Stimulated activated CD4-positive, alpha-beta T cell treated with anti-CD3 and anti-CD28 coated beads, Interleukin-1b, Interleukin-23, amount 100 ng/mL, for 24 hours (primary cell): Measurements from ENCODE around the gene POLR3K.

Experiments
- DNase-seq, 4 experiments: peaks; one replicate each; pipeline ENCODE4 v3.0.0-alpha.2; 2020; ENCODE audit warnings: low read depth in 4 of 4, low spot score in 1 of 4

Gene POLR3K

DNA sequence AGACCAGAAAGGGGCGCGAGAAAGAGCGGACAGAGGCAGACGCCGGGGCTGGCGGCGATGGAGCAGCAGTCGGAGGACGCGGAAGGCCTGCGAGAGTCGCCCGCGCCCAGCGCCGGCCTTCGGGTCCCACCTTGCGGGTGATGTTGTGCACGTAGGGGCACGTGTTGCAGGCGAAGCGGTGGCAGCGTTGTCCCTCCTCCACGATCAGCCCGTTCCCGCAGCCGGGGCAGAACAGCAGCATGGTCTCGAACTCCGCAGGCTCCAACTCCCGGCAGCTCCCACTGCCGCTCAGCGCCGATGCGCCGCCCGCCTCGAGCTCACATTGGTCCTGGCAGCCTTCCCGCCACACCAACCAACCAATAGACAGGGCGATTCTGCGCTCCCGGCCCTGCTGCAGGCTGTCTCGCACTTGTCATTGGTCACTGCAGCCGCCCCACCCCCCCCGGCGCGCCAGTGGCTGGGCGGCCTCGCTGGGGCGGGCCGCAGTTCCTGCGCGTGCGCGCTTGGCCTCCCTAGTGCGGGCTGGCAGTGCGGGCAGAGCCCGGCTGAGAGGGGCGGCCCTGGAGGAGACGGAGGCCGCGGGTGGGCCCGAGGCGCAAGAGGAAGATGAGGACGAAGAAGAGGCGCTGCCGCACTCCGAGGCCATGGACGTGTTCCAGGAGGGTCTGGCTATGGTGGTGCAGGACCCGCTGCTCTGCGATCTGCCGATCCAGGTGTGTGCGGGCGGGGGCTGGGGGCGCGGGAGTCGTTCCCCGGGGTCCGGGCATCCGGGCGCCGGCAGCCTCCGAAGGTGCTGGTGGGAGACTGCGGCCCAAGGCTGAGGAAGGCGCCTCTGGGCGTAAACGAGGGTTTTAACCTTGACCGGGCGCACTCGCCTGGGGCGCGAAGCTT lies at the start of gene POLR3K, which contains the start of gene SNRNP25:
Gene POLR3K (minus strand): TSS at position 263 of the 891 bp plus-strand sequence. CDS start 22 bp downstream, at position 241.
Gene SNRNP25 (plus strand): TSS at position 483 of the 891 bp plus-strand sequence. CDS start 189 bp downstream, at position 672.
- DNase-seq = peak; percentile 90 to 99 (median 96)

- DNase-seq = no peak
Measured at GRCh38 chr16:102060-102855, 48.9 kb upstream of the POLR3K start.

DNA sequence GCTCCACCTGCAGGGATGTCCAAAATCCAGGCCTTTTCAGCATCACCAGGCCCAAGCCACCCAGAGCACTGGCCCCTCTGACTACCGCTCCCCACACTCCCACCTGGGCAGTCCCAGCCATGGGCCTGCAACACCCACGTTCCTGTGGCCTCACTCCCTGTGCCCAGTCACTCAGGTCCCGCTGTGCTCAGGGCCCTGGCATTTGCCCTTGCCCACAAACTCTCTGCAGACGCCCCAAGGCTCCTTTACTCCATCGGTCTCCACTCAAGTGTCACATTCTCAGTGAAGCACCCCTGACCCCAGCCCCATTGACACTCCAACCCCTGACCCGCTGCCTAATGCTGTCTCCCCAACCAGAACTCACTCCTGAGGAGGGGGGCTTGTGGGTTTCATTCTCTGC lies 48.2 kb upstream of the POLR3K start:
- no peak for DNase-seq

DNA sequence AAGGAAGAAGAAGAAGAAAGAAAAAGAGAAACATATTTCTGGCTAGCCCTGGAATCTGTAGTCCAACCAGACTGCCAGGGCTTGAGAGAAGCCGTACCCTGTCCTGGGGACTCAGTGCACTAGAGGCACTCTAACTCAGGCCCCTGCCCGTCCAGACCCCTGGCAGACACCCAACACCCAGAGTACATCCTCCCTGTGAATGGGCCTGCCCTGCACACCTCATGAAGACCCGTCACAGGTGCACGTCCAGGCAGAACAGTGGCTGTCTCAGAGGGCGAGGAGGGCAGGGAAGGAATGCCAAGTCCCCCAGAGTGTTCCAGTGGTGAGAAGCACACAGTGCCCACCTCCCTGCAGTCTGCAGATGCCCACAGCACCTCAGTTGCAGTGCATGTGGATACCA lies 47.6 kb upstream of the POLR3K start:
- DNase-seq = no peak

GRCh38 chr16:97822-98221 lies 44.4 kb upstream of the POLR3K start:
- DNase-seq = no peak

DNA sequence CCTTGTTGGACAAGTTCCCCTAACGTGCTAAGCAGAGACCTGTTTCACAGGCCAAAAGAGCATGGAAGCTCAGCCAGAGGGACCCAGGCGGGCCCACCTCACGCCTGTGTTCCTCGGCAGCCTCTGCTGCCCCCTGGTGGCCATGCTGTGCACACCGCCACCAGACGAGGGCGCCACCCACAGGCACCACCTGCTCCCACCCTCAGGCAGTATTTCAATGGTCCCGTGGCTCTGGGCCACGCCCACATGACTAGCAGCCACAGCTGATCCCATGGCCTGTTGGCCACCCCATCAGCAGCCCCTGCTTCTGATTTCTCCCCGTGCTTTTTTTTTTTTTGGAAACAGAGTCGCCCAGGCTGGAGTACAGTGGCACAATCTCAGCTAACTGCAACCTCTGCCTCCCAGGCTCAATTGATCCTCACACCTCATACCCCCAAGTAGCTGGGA lies 43.5 kb upstream of the POLR3K start:
- peak; percentile 71 to 82 (median 77) for DNase-seq

DNA sequence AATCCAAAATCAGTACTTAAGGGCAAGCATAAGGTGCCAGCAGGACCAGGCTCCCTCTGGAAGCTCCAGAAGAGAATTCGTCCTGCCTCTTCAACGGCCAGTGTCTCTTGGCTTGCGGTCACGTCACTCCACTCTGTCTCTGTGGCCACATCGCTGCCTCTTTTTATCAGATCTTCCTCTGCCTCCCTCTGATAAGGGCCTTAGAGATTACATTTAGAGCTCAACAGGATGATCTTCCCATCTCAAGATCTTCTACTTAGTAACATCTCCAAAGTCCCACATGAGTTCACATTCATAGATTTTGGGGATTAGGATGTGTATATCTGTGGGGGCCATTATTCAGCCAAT lies 41.5 kb upstream of the POLR3K start:
- no peak for DNase-seq

DNA sequence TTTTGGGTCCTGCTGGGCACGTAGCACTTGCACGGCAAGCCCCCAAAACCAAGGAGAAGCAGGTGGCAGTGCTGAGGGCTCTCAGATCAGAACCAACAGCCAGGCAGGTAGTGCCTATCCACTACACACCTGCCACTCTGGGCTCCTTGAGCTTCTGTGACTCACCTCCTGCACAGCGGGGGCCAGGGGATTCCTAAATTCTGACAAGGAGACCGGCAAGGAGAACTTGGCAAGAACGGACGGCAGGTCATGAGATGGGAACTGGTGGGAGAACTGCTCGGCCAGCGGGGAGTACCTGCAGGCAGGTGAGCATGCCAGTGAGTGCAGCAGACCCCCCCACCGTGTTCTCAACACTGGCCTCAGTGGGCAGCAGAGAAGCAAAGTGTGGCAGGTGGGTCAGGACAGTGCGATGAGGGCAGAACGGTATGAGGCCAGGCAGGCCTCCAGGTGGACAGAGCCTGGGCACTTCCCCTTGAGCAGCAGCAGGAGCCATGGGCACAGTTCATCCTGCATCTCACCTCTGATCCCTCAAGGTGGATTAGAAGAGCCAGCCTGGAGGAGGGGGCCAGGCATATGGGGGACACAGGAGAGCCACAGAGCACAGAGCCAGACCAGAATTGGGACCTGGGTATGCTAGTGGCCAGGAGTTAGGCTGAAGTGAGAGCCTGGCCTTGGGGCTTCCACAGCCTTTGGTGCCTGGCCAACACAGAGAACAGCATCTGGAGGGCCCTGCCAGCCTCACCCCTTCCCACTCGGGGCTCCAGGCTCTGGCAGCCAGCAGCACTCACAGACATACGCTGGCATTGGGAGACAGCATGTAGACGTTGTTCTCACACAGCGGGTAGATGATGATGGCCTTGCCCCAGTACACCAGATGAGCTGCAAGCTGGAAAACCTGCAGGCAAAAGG lies 39.3 kb upstream of the POLR3K start:
- no peak for DNase-seq

DNA sequence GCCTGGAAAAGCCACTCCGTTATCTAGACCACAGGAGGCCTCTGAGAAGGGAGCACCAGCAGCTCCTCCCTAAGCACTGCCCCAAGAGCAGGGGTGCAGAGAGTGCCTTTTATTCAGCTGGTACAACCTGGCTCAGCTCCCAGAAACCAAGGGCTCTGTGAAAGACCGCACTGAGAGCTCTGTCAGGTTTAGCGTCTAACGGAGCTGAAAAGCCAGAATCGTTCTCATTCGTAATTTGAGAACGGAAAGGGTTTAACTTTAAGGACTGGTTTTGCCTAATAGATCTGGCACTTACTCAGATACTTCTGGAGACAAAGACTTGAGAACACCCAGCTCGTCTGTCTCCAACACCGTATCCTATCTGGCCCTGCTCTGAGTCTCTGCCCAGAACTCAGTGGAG lies 38.1 kb upstream of the POLR3K start:
- DNase-seq = no peak

DNA sequence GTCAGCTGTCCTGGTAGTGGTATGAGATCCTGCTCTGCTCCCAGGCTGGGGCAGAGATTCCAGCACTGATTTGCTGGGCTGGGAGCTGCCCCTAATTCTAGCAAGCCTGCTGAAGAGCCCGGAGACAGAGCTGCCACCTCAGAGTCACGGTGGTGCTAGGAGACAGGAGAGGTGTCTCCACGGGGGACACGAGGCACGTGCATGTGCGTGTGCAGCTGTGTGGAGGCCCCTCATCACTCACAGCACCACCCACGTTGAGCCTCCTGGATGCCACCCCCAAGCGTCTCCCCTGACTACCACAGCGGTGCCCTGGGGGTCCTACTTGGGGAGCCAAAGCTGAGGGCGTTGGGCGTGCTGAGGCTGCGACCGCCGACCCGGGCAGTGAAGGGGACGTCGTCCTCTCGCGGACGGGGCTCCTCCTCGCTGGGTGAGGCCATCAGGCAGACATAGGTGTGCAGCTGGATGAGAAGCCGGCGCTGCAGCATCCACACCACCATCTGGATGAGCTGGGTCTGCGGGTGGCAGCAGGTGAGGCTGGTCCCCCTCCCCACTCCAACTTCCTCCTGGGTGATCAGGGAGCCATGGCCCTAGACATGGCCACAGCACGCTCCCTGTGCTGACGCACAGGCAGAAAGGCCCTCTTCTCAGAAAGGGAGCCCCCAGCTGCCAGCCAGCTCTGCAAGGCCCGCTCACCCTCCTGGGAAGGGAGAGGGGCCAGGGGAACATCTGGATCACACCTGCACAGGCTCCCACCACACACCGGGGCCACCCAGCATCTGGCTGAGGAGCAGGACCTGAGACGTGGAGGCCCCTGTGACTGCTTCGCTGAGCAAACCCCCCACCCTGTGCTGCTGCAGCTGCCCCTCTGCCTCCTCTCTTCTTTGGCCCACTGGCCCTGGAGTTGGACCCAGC lies 36.2 kb upstream of the POLR3K start:
- DNase-seq = no peak

GRCh38 chr16:88613-89012 lies 35.2 kb upstream of the POLR3K start:
- no peak for DNase-seq

DNA sequence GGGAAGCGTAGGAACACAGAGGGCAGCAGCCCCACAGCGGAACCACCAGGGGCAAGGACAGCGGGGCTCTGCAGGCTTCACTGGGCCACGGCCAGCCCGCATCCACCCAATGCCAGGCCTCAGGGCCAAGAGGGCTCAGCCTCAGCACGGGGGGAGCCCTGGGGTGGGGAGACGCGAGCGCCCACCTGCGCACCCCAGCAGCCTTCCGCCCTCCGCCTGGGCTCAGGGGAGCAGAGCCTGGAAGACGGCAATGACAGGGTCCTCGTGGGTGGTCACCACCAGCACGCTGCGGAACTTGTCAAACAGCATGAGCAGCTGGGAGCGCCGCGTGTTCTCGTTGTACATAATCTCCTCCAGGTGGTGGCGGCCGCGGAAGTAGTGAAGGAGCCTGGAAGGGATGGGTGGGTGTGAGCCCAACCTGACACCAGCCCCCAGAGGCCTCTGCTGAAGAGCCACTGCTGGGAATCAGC lies 33.1 kb upstream of the POLR3K start:
- no peak for DNase-seq

- DNase-seq = no peak
Measured at GRCh38 chr16:85865-86264, 32.5 kb upstream of the POLR3K start.

DNA sequence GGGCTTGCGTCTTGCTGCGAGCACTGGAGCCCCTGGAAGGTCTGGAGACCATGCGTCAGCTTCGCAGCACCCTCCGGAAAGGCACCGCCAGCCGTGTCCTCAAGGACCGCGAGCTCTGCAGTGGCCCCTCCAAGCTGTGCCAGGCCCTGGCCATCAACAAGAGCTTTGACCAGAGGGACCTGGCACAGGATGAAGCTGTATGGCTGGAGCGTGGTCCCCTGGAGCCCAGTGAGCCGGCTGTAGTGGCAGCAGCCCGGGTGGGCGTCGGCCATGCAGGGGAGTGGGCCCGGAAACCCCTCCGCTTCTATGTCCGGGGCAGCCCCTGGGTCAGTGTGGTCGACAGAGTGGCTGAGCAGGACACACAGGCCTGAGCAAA lies 32.0 kb upstream of the POLR3K start:
- no peak for DNase-seq

- DNase-seq = peak in 3 of 4 experiments; percentile 9 to 54 (median 35)
Measured at GRCh38 chr16:84718-85406, 31.5 kb upstream of the POLR3K start.

DNA sequence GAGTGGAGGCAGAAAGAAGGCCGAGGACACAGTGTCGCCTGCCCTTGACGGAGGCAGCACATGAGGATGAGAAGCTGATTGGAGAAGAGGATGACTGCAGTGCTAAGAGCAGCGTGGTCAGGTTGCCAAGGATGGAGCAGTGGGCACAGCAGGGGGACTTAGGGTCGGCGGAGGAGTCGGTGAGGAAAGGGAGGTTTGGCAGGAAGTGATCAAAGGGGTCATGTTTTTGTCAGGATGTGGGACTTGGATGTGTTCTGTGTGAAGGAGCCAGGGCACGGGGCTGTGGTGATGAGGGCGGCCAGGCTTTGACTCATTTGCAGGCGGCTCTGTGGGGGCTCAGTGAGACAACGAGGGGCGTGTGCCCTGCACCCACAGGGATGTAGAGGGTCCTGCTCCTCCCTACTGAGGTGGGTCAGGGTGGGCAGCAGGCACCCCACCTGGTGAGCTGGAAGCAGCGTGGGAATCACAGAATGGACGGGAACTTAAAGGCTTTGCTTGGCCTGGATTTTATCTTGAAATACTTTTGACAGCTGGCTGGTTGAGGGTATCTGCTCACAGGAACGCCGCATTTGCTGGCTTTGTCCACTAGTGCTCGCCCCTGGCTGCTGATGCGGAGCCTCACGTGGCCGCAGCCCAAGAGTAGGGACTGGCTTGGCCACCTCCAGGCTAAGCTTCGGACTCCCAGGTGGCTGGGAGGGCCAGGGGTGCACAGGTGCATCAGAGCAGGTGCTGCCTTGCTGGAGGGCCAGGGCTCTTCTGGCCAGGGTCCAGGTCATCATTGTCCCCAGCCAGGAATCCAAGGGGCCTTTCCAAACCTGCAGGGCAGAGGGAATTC lies 30.6 kb upstream of the POLR3K start:
- DNase-seq = no peak

DNA sequence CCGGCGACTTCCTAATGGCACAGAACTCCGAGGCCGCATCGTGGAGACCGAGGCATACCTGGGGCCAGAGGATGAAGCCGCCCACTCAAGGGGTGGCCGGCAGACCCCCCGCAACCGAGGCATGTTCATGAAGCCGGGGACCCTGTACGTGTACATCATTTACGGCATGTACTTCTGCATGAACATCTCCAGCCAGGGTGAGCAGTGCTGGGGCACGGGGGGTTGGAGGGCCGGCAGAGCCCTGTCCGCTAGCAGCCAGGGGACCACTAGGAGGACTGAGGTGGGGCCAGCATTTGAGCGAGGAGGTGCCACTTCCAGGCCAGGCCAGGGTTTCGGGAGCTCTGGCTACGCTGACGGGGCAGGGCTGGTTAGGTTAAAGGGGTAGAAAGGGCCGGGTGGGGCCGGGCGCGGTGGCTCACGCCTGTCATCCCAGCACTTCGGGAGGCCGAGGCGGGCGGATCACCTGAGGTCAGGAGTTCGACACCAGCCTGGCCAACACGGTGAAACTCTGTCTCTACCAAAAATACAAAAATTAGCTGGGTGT lies 29.7 kb upstream of the POLR3K start:
- no peak for DNase-seq
